ENCODE data around the gene FGFBP3.

FGFBP3 gene

DNA sequence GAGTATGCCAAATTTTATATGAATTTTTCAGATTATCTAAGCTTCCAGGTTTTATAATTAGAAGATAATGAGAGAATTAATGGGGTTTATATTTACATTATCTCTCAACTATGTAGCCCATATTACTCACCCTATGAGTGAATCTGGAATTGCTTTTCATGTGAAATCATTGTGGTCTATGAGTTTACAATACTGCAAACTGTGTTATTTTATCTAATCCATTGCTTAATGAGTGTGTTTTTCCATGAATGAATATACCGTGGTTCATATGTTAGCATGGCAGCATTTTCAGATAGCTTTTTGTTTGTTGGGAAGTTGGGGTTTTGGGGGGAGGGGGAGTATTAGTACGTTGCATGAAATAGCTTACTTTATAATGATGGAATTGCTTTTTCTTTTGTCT, 44.5 kb downstream of the FGFBP3 start:
- H3K4me3 ChIP-seq (ENCODE audit: insufficient read depth, low read length, poor library complexity, severe bottlenecking): no peak overlapping the region
- H3K4me2 ChIP-seq (ENCODE audit: low read depth, low read length, poor library complexity, severe bottlenecking): no peak overlapping the region
- H3K27me3 ChIP-seq (ENCODE audit: low read length): no peaks in the 10 kb centered on the region
- 0 out of 2 replicates have a peak, but pooled peaks cover 5% of the 10 kb centered on the region for H3F3A ChIP-seq (ENCODE audit: insufficient read depth)
- H2AFZ ChIP-seq (ENCODE audit: low read depth, low read length, severe bottlenecking): no peak overlapping the region
- no peaks in the 10 kb centered on the region for H3K79me2 ChIP-seq (ENCODE audit: insufficient read depth, low read length)
- no peak overlapping the region for H3K9ac ChIP-seq (ENCODE audit: low read length)
- no peak overlapping the region for H3K27ac ChIP-seq (ENCODE audit: low read depth, low read length)
- no peak for TF ChIP-seq EZH2phosphoT487 (conservative IDR thresholded peaks at IDR 0.05; ENCODE audit: low read length)
- peaks cover 44% of the 10 kb centered on the region; the same call in 1 of the 2 replicates for H3K36me3 ChIP-seq (ENCODE audit: low read length)
- no peaks in the 10 kb centered on the region for H3K9me3 ChIP-seq (ENCODE audit: insufficient read depth, low read length)
- H3K9me2 ChIP-seq (replicated peaks; ENCODE audit: insufficient read depth, low read length): no peaks in the 10 kb centered on the region
- H4K20me1 ChIP-seq (ENCODE audit: low read depth, low read length): 0 out of 2 replicates have a peak, but pooled peaks cover 7% of the 10 kb centered on the region

DNA sequence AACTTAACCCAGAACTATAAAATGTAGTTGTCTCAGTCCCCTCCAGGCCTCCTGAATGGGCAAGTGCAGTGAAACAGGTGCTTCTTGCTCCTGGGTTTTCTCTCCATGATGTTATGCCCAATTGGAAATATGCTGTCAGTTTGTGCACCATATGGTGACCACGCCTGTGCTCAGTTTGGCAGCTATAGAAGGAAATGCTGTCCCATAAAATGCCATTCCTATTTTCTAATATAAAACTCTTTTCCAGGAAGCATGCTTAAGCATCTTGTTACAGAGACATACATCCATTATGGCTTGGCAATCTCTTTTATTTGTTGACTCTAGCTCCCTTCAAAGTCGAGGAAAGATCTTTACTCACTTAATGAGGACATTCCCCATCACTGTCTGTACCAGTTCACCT, 45.2 kb downstream of the FGFBP3 start:
- H3F3A ChIP-seq (ENCODE audit: insufficient read depth): 0 out of 2 replicates have a peak, but pooled peaks cover 5% of the 10 kb centered on the region
- no peaks in the 10 kb centered on the region for H3K79me2 ChIP-seq (ENCODE audit: insufficient read depth, low read length)
- peaks cover 50% of the 10 kb centered on the region; the same call in 1 of the 2 replicates for H3K36me3 ChIP-seq (ENCODE audit: low read length)
- H3K27ac ChIP-seq (ENCODE audit: low read depth, low read length): no peak overlapping the region
- no peak overlapping the region for H3K4me2 ChIP-seq (ENCODE audit: low read depth, low read length, poor library complexity, severe bottlenecking)
- no peak overlapping the region for H3K4me3 ChIP-seq (ENCODE audit: insufficient read depth, low read length, poor library complexity, severe bottlenecking)
- 0 out of 2 replicates have a peak, but pooled peaks cover 7% of the 10 kb centered on the region for H4K20me1 ChIP-seq (ENCODE audit: low read depth, low read length)
- no peak overlapping the region for H3K9ac ChIP-seq (ENCODE audit: low read length)
- no peaks in the 10 kb centered on the region for H3K9me2 ChIP-seq (replicated peaks; ENCODE audit: insufficient read depth, low read length)
- H3K27me3 ChIP-seq (ENCODE audit: low read length): no peaks in the 10 kb centered on the region
- H3K9me3 ChIP-seq (ENCODE audit: insufficient read depth, low read length): no peaks in the 10 kb centered on the region
- TF ChIP-seq, protein P1, sequence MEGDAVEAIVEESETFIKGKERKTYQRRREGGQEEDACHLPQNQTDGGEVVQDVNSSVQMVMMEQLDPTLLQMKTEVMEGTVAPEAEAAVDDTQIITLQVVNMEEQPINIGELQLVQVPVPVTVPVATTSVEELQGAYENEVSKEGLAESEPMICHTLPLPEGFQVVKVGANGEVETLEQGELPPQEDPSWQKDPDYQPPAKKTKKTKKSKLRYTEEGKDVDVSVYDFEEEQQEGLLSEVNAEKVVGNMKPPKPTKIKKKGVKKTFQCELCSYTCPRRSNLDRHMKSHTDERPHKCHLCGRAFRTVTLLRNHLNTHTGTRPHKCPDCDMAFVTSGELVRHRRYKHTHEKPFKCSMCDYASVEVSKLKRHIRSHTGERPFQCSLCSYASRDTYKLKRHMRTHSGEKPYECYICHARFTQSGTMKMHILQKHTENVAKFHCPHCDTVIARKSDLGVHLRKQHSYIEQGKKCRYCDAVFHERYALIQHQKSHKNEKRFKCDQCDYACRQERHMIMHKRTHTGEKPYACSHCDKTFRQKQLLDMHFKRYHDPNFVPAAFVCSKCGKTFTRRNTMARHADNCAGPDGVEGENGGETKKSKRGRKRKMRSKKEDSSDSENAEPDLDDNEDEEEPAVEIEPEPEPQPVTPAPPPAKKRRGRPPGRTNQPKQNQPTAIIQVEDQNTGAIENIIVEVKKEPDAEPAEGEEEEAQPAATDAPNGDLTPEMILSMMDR (IDR thresholded peaks at IDR 0.05; ENCODE audit: insufficient read depth, low read length, poor library complexity, severe bottlenecking): no peak
- no peak for TF ChIP-seq EZH2phosphoT487 (conservative IDR thresholded peaks at IDR 0.05; ENCODE audit: low read length)
- H2AFZ ChIP-seq (ENCODE audit: low read depth, low read length, severe bottlenecking): no peak overlapping the region

DNA sequence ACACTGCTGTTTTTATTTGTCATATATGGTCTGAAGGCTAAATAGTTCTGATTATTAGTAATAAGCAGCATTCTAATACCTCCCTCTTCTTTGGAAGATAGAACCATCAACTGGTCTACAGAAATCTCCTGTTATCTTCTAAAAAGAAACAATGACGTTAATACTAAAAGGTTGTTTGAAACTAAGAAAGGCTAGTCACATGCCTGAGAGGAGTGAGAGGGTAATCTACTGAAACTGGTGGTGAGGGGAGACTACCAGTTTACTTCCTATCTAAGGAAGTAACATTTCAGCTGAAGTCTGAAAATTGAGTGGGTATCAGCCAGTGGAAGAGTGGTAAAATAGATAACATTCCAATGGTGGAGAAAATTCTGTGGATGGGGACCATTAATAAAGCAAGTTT, 48.4 kb downstream of the FGFBP3 start:
- TF ChIP-seq, protein P1 (IDR thresholded peaks at IDR 0.05; ENCODE audit: insufficient read depth, low read length, poor library complexity, severe bottlenecking): no peak
- TF ChIP-seq EZH2phosphoT487 (conservative IDR thresholded peaks at IDR 0.05; ENCODE audit: low read length): no peak
- Histone ChIP-seq H3K27me3 (ENCODE audit: low read length) (no peaks in the 10 kb centered on the region), H3K4me3 (ENCODE audit: insufficient read depth, low read length, poor library complexity, severe bottlenecking) (no peak overlapping the region), H3K79me2 (ENCODE audit: insufficient read depth, low read length) (no peaks in the 10 kb centered on the region), H3F3A (ENCODE audit: insufficient read depth) (no peaks in the 10 kb centered on the region), H3K27ac (ENCODE audit: low read depth, low read length) (no peak overlapping the region), H3K36me3 (ENCODE audit: low read length) (peaks cover 74% of the 10 kb centered on the region; the same call in 1 of the 2 replicates), H3K4me2 (ENCODE audit: low read depth, low read length, poor library complexity, severe bottlenecking) (no peak overlapping the region), H4K20me1 (ENCODE audit: low read depth, low read length) (0 out of 2 replicates have a peak, but pooled peaks cover 7% of the 10 kb centered on the region), H3K9me3 (ENCODE audit: insufficient read depth, low read length) (no peaks in the 10 kb centered on the region), H3K9ac (ENCODE audit: low read length) (no peak overlapping the region), H2AFZ (ENCODE audit: low read depth, low read length, severe bottlenecking) (no peak overlapping the region), H3K9me2 (replicated peaks; ENCODE audit: insufficient read depth, low read length) (no peaks in the 10 kb centered on the region)

DNA sequence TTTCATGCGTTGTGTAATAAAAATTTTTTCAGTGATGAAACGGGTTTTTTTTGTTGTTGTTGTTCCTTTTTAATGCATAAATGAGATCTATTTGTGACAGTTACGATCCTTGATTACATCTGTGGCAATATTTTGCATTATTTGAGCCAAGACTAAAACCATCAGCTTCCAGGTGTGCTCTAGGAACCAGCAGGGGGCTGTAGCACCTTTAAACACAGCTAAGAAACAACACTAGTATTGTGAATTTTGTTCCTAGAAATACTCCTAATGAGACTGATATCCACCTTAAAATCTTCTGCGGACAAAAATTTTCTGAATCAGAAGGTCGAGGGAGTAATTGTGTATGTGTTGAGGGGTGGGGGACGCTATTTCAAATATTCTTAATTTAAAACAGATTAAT, 52.6 kb downstream of the FGFBP3 start:
- Histone ChIP-seq H2AFZ (ENCODE audit: low read depth, low read length, severe bottlenecking) (no peak overlapping the region), H3K27ac (ENCODE audit: low read depth, low read length) (no peak overlapping the region), H3K36me3 (ENCODE audit: low read length) (peaks cover 60% of the 10 kb centered on the region), H4K20me1 (ENCODE audit: low read depth, low read length) (no peaks in the 10 kb centered on the region), H3K27me3 (ENCODE audit: low read length) (no peaks in the 10 kb centered on the region), H3K9me2 (replicated peaks; ENCODE audit: insufficient read depth, low read length) (no peaks in the 10 kb centered on the region), H3K9me3 (ENCODE audit: insufficient read depth, low read length) (no peaks in the 10 kb centered on the region), H3K4me2 (ENCODE audit: low read depth, low read length, poor library complexity, severe bottlenecking) (no peak overlapping the region), H3K79me2 (ENCODE audit: insufficient read depth, low read length) (no peaks in the 10 kb centered on the region), H3K9ac (ENCODE audit: low read length) (no peak overlapping the region), H3F3A (ENCODE audit: insufficient read depth) (no peaks in the 10 kb centered on the region; the same call in 1 of the 2 replicates), H3K4me3 (ENCODE audit: insufficient read depth, low read length, poor library complexity, severe bottlenecking) (no peak overlapping the region)
- TF ChIP-seq, protein P1 (IDR thresholded peaks at IDR 0.05; ENCODE audit: insufficient read depth, low read length, poor library complexity, severe bottlenecking): no peak
- TF ChIP-seq EZH2phosphoT487 (conservative IDR thresholded peaks at IDR 0.05; ENCODE audit: low read length): no peak

Data from SU-DHL-6 (cell line).